PC-9 (cell line): Measurements from ENCODE around the gene TMEM150A.
"Not testable (repeated sequence)": the region's sequence is repeated elsewhere in the genome, so short reads cannot be mapped to it uniquely, and the experiment has no call there.

Source experiments
- EZH2 ChIP-seq: fragments of 200-600 bp; sonication (generic); IDR thresholded peaks from 2 replicates; pipeline ENCODE4 v1.8.0; 2017; ENCODE audit warnings: antibody characterized with exemption, low read depth
- TF ChIP-seq, protein P1 (sequence below): fragments of 200-600 bp; sonication (generic); conservative IDR thresholded peaks from 2 replicates; pipeline ENCODE4 v1.6.1; 2017; ENCODE audit warnings: mixed run types, antibody characterized with exemption, mild to moderate bottlenecking, moderate library complexity

DNA sequence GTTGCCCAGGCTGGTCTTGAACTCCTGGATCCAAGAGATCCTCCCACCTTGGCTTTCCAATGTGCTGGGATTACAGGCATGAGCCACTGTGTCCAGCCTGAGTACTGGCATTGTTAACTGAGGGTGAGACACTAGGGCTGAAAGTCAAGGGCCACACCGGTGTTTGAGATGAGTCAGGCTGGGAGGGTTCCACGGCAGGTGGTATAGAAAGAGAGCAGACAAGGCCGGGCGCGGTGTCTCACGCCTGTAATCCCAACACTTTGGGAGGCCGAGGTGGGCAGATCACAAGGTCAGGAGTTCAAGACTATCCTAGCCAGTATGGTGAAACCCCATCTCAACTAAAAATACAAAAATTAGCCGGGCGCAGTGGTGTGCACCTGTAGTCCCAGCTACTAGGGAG lies 10.2 kb downstream of the TMEM150A start:
- TF ChIP-seq, protein P1, sequence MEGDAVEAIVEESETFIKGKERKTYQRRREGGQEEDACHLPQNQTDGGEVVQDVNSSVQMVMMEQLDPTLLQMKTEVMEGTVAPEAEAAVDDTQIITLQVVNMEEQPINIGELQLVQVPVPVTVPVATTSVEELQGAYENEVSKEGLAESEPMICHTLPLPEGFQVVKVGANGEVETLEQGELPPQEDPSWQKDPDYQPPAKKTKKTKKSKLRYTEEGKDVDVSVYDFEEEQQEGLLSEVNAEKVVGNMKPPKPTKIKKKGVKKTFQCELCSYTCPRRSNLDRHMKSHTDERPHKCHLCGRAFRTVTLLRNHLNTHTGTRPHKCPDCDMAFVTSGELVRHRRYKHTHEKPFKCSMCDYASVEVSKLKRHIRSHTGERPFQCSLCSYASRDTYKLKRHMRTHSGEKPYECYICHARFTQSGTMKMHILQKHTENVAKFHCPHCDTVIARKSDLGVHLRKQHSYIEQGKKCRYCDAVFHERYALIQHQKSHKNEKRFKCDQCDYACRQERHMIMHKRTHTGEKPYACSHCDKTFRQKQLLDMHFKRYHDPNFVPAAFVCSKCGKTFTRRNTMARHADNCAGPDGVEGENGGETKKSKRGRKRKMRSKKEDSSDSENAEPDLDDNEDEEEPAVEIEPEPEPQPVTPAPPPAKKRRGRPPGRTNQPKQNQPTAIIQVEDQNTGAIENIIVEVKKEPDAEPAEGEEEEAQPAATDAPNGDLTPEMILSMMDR, result not testable (repeated sequence)
- TF ChIP-seq EZH2, result not testable (repeated sequence)
